Chondrocyte (in vitro differentiated cells): ENCODE data around the gene MOCOS. TPM values are rescaled to one million over a fixed set of nuclear protein-coding genes. Genes with fewer than 3 reads are reported as not detected.

Experiments
- DNase-seq: peaks from one replicate; pipeline ENCODE4 v3.0.0; 2021; ENCODE audit warnings: mixed read lengths, low spot score
- H3K27ac Mint-ChIP-seq: one replicate; pipeline ENCODE4 v1.8.0; 2021; ENCODE audit warnings: mild to moderate bottlenecking, moderate library complexity, mixed read lengths; ENCODE audit not compliant: unreplicated experiment
- H3K27me3 Mint-ChIP-seq: 2 replicates; pipeline ENCODE4 v1.8.0; 2021; ENCODE audit warnings: low read depth, mixed read lengths
- H3K36me3 Mint-ChIP-seq: 2 replicates; pipeline ENCODE4 v1.8.0; 2021; ENCODE audit warnings: low read depth, mixed read lengths
- H3K4me1 Mint-ChIP-seq: 2 replicates; pipeline ENCODE4 v1.8.0; 2021; ENCODE audit warnings: low read depth, mild to moderate bottlenecking, mixed read lengths
- H3K4me3 Mint-ChIP-seq: one replicate; pipeline ENCODE4 v1.8.0; 2021; ENCODE audit warnings: mild to moderate bottlenecking, moderate library complexity, mixed read lengths; ENCODE audit not compliant: unreplicated experiment
- H3K9me3 Mint-ChIP-seq: 2 replicates; pipeline ENCODE4 v1.8.0; 2021; ENCODE audit warnings: low read depth, mixed read lengths
- total RNA-seq: library from RNA; stranded (reverse); gene quantifications from 3 replicates; pipeline ENCODE4 v1.2.1, GENCODE V29; 2021
- TF ChIP-seq, protein P1 (sequence below): fragments of 200-600 bp; sonication (generic); IDR thresholded peaks from 2 replicates; pipeline ENCODE4 v1.5.0; 2021; ENCODE audit warnings: antibody characterized with exemption, mild to moderate bottlenecking, moderate library complexity

Gene MOCOS
- total RNA-seq, 1 donor from 2014 or later = 13.2 TPM

DNA sequence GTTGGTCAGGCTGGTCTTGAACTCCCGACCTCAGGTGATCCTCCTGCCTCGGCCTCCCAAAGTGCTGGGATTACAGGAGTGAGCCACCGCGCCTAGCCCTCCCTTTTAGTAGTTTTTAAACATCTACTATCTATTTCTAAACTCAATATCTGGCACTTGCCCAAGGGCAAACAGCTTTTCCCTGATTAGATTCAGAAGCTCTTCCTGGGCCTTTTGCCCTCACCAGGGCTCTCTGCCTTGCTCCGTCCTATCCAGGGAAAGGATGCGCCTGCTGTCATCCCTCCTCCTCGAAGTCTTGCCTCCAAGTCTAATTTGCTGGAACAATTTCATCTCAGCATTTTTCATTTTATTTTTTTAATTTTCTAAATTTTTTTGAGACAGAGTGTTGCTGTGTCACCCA, 68.8 kb downstream of the MOCOS start:
- H3K27ac Mint-ChIP-seq = no peak overlapping the region
- TF ChIP-seq, protein P1, sequence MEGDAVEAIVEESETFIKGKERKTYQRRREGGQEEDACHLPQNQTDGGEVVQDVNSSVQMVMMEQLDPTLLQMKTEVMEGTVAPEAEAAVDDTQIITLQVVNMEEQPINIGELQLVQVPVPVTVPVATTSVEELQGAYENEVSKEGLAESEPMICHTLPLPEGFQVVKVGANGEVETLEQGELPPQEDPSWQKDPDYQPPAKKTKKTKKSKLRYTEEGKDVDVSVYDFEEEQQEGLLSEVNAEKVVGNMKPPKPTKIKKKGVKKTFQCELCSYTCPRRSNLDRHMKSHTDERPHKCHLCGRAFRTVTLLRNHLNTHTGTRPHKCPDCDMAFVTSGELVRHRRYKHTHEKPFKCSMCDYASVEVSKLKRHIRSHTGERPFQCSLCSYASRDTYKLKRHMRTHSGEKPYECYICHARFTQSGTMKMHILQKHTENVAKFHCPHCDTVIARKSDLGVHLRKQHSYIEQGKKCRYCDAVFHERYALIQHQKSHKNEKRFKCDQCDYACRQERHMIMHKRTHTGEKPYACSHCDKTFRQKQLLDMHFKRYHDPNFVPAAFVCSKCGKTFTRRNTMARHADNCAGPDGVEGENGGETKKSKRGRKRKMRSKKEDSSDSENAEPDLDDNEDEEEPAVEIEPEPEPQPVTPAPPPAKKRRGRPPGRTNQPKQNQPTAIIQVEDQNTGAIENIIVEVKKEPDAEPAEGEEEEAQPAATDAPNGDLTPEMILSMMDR = no peak
- no peaks in the 10 kb centered on the region for H3K27me3 Mint-ChIP-seq
- no peaks in the 10 kb centered on the region for H3K4me1 Mint-ChIP-seq
- no peak for DNase-seq
- no peak overlapping the region for H3K4me3 Mint-ChIP-seq
- peaks cover 32% of the 10 kb centered on the region for H3K36me3 Mint-ChIP-seq
- no peaks in the 10 kb centered on the region for H3K9me3 Mint-ChIP-seq

DNA sequence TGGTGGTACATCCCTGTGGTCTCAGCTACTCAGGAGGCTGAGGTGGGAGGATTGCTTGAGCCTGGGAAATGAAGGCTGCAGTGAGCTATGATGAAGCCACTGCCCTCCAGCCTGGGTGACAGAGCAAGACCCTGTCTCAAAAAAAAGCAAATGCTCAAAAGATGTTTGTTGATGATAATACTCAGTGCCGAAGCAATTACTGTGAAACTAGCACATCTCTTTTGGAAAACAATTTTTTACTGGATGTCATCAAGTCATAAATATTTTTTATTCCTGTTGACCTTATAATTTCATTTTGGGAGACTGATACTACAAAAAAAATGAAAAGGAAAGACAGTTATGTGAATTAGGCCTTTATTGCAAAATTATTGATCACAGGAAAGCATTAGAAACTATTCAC, 75.7 kb downstream of the MOCOS start:
- Mint-ChIP-seq H3K27me3 (no peaks in the 10 kb centered on the region), H3K27ac (no peak overlapping the region), H3K4me1 (no peaks in the 10 kb centered on the region), H3K36me3 (peaks cover 19% of the 10 kb centered on the region), H3K4me3 (no peak overlapping the region), H3K9me3 (no peaks in the 10 kb centered on the region)
- DNase-seq = no peak
- TF ChIP-seq, protein P1 = no peak

DNA sequence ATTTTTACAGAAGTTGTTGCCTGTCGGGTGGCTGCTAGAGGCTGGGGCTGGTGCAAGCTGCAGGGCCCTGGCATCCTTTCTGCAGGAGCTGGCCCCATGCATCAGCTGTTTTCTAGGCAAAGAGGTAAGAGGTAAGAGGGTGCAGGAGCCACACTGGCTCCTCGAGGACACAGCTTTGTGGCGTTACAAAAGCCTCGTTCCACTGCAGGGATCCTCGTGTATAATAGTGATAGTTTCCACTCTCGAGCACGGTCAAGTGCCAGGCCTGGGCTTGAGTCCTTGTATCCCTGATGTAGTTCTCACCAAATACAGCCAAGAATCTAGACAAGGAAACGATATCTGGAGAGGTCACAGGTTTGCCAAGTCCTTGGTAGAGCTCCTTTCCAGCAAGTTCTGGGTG, 77.0 kb downstream of the MOCOS start:
- Mint-ChIP-seq H3K27me3 (no peaks in the 10 kb centered on the region), H3K4me3 (no peak overlapping the region), H3K4me1 (no peaks in the 10 kb centered on the region), H3K9me3 (no peaks in the 10 kb centered on the region), H3K27ac (no peak overlapping the region), H3K36me3 (peaks cover 20% of the 10 kb centered on the region)
- DNase-seq = no peak
- TF ChIP-seq, protein P1 = no peak

DNA sequence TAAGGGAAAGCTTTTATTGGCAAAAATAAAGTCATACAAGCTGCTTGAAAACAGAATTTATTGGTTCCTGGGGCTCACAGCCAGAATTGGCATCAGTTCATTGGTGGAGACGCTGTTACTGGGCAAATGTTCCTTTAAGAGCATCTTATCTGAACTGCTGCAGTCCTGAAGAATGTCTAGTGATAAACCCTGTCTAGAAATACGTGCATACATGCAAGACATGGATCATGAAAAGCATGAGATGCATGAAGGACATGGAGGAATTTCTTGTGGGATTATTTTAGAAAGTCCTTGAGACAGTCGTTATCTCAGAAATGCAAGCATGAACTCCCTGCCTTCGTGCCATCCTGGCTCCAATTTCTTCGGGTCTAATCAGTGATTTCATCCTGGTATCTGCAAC, 77.7 kb downstream of the MOCOS start:
- no peaks in the 10 kb centered on the region for H3K27me3 Mint-ChIP-seq
- H3K4me3 Mint-ChIP-seq = no peak overlapping the region
- DNase-seq = no peak
- H3K4me1 Mint-ChIP-seq = no peaks in the 10 kb centered on the region
- TF ChIP-seq, protein P1 = no peak
- H3K36me3 Mint-ChIP-seq = peaks cover 22% of the 10 kb centered on the region
- no peak overlapping the region for H3K27ac Mint-ChIP-seq
- H3K9me3 Mint-ChIP-seq = no peaks in the 10 kb centered on the region

DNA sequence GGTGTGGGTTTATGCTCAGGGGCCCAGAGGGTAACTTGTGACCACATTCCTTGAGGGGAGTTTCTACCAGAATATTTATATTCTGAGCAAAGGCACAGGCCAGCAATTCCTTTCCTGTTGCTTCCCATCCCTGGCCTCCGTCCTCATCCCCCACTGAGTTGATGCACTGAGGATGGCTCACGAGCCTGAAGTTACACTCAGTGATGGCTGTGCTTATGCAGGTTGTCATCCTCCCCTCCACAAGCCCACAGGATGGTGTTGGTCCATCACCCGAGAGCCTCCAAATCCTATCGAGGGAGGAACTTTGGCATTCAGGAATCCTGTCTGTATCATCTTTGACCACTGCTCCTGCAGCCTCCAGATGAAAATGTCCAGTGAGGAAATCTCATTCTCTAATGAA, 81.9 kb downstream of the MOCOS start:
- DNase-seq = no peak
- Mint-ChIP-seq H3K4me1 (no peaks in the 10 kb centered on the region), H3K9me3 (no peaks in the 10 kb centered on the region), H3K36me3 (peaks cover 22% of the 10 kb centered on the region), H3K4me3 (no peak overlapping the region), H3K27me3 (no peaks in the 10 kb centered on the region), H3K27ac (no peak overlapping the region)
- TF ChIP-seq, protein P1 = no peak
